Keratinocyte (primary cell): ENCODE results near the gene SH3PXD2A.

Experiments used
- CTCF ChIP-seq, 3 experiments: IDR thresholded peaks in 1 of 3; conservative IDR thresholded peaks in 1 of 3; optimal IDR thresholded peaks in 1 of 3; 2 replicates in 2 of 3; 3 replicates in 1 of 3; pipeline versions ENCODE3 to v1.5.1; 2011; ENCODE audit warnings: low read length in 3 of 3, mild to moderate bottlenecking in 3 of 3, moderate library complexity in 2 of 3, control low read depth in 1 of 3, inconsistent platforms in 1 of 3; ENCODE audit not compliant: insufficient read depth in 2 of 3; ENCODE audit errors: extremely low read depth in 1 of 3
- EZH2 ChIP-seq: IDR thresholded peaks from one replicate; pipeline ENCODE4 v1.6.1; 2012; ENCODE audit warnings: inconsistent platforms, mild to moderate bottlenecking, low read length, moderate library complexity

GRCh38 chr10:103603382-103603781, 252.0 kb downstream of the SH3PXD2A start:
- TF ChIP-seq CTCF (optimal IDR thresholded peaks at IDR 0.05 in 1 of 3, IDR thresholded peaks at IDR 0.05 in 1 of 3, conservative IDR thresholded peaks at IDR 0.05 in 1 of 3; ENCODE audit: extremely low read depth in 1 of 3, insufficient read depth in 2 of 3, low read length in 3 of 3) (no peak), EZH2 (no peak)
